Mesendoderm (in vitro differentiated cells): ENCODE data around the gene GLS.

Source experiments
- DNase-seq: peaks from one replicate; pipeline ENCODE4 v3.0.0; 2013
- H2AK5ac ChIP-seq: 2 replicates; pipeline ENCODE4 v1.6.1; 2013; ENCODE audit warnings: low read length, inconsistent platforms
- H2BK120ac ChIP-seq: 2 replicates; pipeline ENCODE4 v1.6.1; 2013; ENCODE audit warnings: low read depth, mild to moderate bottlenecking, low read length, moderate library complexity, mixed read lengths
- H2BK15ac ChIP-seq: replicated peaks from 2 replicates; pipeline ENCODE4 v1.6.1; 2013; ENCODE audit warnings: low read depth, mild to moderate bottlenecking, moderate library complexity
- H2BK5ac ChIP-seq: 2 replicates; pipeline ENCODE4 v1.6.1; 2013; ENCODE audit warnings: low read length, inconsistent platforms
- H3K18ac ChIP-seq: 2 replicates; pipeline ENCODE4 v1.6.1; 2013; ENCODE audit warnings: mild to moderate bottlenecking, low read length, mixed read lengths
- H3K23ac ChIP-seq: one replicate; pipeline ENCODE4 v1.6.1; 2013; ENCODE audit warnings: low read length
- H3K27ac ChIP-seq: 2 replicates; pipeline ENCODE4 v1.5.1; 2013; ENCODE audit warnings: low read depth, mild to moderate bottlenecking, inconsistent platforms, low read length, moderate library complexity
- H3K27me3 ChIP-seq: 2 replicates; pipeline ENCODE4 v1.6.1; 2013; ENCODE audit warnings: low read length, control low read depth, mild to moderate bottlenecking, inconsistent platforms; ENCODE audit not compliant: insufficient read depth, poor library complexity
- H3K36me3 ChIP-seq: 2 replicates; pipeline ENCODE4 v1.6.1; 2013; ENCODE audit warnings: low read length, inconsistent platforms; ENCODE audit not compliant: control insufficient read depth, insufficient read depth
- H3K4ac ChIP-seq: one replicate; pipeline ENCODE4 v1.6.1; 2013; ENCODE audit warnings: low read depth, mild to moderate bottlenecking, low read length, moderate library complexity
- H3K4me1 ChIP-seq: 2 replicates; pipeline ENCODE4 v1.6.1; 2013; ENCODE audit warnings: low read depth, low read length, inconsistent platforms; ENCODE audit not compliant: control insufficient read depth
- H3K4me2 ChIP-seq: 2 replicates; pipeline ENCODE4 v1.6.1; 2013; ENCODE audit warnings: low read length
- H3K4me3 ChIP-seq: 2 replicates; pipeline ENCODE4 v1.5.1; 2013; ENCODE audit warnings: mild to moderate bottlenecking, low read length
- H3K56ac ChIP-seq: one replicate; pipeline ENCODE4 v1.6.1; 2013; ENCODE audit warnings: low read length
- H3K79me1 ChIP-seq: 2 replicates; pipeline ENCODE4 v1.6.1; 2013; ENCODE audit warnings: low read length, inconsistent platforms
- H3K79me2 ChIP-seq: 2 replicates; pipeline ENCODE4 v1.6.1; 2013; ENCODE audit warnings: mild to moderate bottlenecking, low read length; ENCODE audit not compliant: control insufficient read depth, insufficient read depth
- H3K9ac ChIP-seq: 2 replicates; pipeline ENCODE4 v1.6.1; 2013; ENCODE audit warnings: low read length, inconsistent platforms
- H4K5ac ChIP-seq: one replicate; pipeline ENCODE4 v1.6.1; 2013; ENCODE audit warnings: low read length
- H4K8ac ChIP-seq: one replicate; pipeline ENCODE4 v1.6.1; 2013; ENCODE audit warnings: low read depth, mild to moderate bottlenecking, control low read depth, low read length, moderate library complexity
- WGBS: extraction: QIAGEN DNeasy Blood & Tissue Kit; methylation state at CpG from one replicate; pipeline ENCODE4 v1.1.7; 2013; ENCODE audit warnings: low lambda C conversion rate, missing lambda C conversion rate; ENCODE audit not compliant: insufficient coverage; ENCODE audit errors: extremely low coverage; 5-methylcytosine and 5-hydroxymethylcytosine counted together

Gene GLS

DNA sequence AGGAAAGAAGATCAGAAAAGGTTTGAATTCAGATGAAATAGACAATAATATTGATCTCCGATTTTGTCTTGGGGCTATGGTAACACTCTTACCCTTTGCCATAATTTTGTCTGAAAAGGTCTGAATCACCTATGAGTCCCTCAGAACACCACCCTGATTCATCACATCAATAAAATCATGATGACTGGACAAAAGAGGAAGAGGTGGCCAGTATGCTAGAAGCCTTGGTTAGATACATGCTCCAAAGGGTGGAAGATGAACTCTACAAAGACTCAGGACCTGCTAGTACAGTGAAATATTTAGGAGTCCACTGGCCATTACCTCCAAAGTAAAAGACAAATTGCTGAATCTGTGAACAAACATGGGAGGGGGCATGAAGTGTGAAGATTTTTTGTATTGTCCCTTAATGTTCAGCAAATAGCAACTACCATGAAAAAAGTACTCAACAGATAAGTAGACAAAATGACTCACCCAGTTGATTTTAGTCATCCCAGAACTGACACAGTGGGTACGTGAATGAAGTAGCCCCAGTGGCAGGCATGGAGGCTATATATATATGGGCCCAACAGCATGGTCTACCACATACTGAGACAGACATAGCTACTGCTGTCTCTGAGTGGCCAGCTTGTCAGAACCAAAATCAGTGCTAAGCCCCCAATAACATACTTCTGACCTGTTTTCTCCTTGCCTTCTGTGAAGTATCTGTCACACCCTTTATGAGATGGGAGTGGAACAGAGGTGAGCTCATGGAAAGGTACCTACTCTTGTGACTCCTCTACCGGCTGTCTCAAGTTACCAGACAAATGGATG is 36.5 kb upstream of the GLS start:
- Histone ChIP-seq H3K18ac (no peak overlapping the region), H3K79me2 (no peaks in the 10 kb centered on the region), H2BK5ac (no peak overlapping the region), H3K79me1 (no peaks in the 10 kb centered on the region), H3K36me3 (no peaks in the 10 kb centered on the region), H3K23ac (no peak overlapping the region), H4K5ac (no peak overlapping the region), H3K4ac (no peak overlapping the region), H2BK15ac (no peak overlapping the region), H4K8ac (no peak overlapping the region), H3K4me2 (no peak overlapping the region), H3K9ac (no peak overlapping the region), H3K27me3 (no peaks in the 10 kb centered on the region), H3K4me3 (no peak overlapping the region), H3K4me1 (no peaks in the 10 kb centered on the region), H3K56ac (no peak overlapping the region), H2AK5ac (no peak overlapping the region), H3K27ac (no peak overlapping the region), H2BK120ac (no peak overlapping the region)
- no CpG with 5 or more reads among the region's 3 CpGs for WGBS
- DNase-seq = no peak

GRCh38 chr2:190844700-190845401 is 35.8 kb upstream of the GLS start:
- no peak overlapping the region for H3K27ac ChIP-seq
- no peak overlapping the region for H3K4ac ChIP-seq
- no peak overlapping the region for H3K4me3 ChIP-seq
- H4K8ac ChIP-seq = no peak overlapping the region
- H3K23ac ChIP-seq = no peak overlapping the region
- no peak overlapping the region for H2BK5ac ChIP-seq
- H3K56ac ChIP-seq = no peak overlapping the region
- H3K4me1 ChIP-seq = no peaks in the 10 kb centered on the region
- no peaks in the 10 kb centered on the region for H3K79me2 ChIP-seq
- H2BK120ac ChIP-seq = no peak overlapping the region
- no peak overlapping the region for H3K4me2 ChIP-seq
- no peak overlapping the region for H4K5ac ChIP-seq
- H2AK5ac ChIP-seq = no peak overlapping the region
- no peak overlapping the region for H3K9ac ChIP-seq
- no peak overlapping the region for H3K18ac ChIP-seq
- H3K27me3 ChIP-seq = no peaks in the 10 kb centered on the region
- 100% methylated on average over 2 of the region's 4 CpGs for WGBS
- no peaks in the 10 kb centered on the region for H3K79me1 ChIP-seq
- no peak for DNase-seq
- H2BK15ac ChIP-seq = no peak overlapping the region
- H3K36me3 ChIP-seq = no peaks in the 10 kb centered on the region

DNA sequence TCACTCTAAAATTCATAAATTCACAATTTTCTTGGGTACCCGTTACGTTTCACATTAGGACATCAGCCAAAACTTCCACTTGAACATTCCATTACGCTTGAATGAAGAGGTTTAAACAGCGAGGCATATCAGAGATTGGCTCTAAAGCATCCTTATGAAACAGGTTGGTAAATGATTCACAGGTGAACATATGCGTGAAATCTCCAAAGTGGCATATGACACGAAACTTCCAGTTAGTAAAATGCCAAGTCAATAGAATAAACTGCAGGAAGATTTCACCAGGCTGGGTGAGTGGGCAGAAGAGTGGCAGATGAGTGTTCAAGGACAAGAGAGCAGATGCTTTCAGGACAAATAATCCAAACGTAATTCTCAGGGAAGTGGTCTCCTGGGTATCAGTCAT is 33.9 kb upstream of the GLS start:
- Histone ChIP-seq H3K4me3 (no peak overlapping the region), H3K9ac (no peak overlapping the region), H3K18ac (no peak overlapping the region), H3K27ac (no peak overlapping the region), H3K4me1 (no peaks in the 10 kb centered on the region), H3K4me2 (no peak overlapping the region), H2AK5ac (no peak overlapping the region), H2BK15ac (no peak overlapping the region), H3K36me3 (no peaks in the 10 kb centered on the region), H3K23ac (no peak overlapping the region), H4K5ac (no peak overlapping the region), H3K4ac (no peak overlapping the region), H3K79me1 (no peaks in the 10 kb centered on the region), H2BK5ac (no peak overlapping the region), H3K27me3 (no peaks in the 10 kb centered on the region), H2BK120ac (no peak overlapping the region), H3K56ac (no peak overlapping the region), H3K79me2 (no peaks in the 10 kb centered on the region), H4K8ac (no peak overlapping the region)
- WGBS = no CpG with 5 or more reads among the region's 7 CpGs
- no peak for DNase-seq

DNA sequence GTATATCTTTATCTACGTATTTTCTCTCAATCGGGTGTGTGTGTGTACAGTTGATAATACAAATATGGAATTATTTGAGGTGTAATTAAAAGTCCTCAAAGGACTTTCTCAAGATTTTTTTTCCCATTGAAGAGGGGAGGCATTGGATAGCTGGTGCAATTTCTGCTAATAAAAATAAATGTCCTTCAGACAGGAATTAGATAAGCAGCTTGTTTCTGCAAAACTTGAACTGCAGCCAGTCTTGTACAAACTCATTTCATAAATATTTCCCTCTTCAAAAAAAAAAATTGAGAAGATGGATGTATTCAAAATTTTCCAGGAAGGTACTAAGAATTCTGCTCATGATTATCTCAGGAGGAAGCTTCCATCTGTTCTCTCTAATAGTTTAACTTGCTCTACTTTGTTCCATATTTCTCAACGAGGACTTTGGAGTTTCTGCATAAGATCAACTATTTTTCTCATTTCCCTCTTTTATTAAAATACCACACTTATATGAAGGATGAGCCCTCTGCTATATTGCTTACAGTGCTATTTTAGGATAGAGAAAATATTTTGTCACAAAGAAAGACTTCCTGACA is 33.0 kb upstream of the GLS start:
- no peak overlapping the region for H2AK5ac ChIP-seq
- no CpG with 5 or more reads among the region's 3 CpGs for WGBS
- H3K4me1 ChIP-seq = no peaks in the 10 kb centered on the region
- no peak overlapping the region for H3K56ac ChIP-seq
- no peak overlapping the region for H3K23ac ChIP-seq
- H3K4me2 ChIP-seq = no peak overlapping the region
- H3K4ac ChIP-seq = no peak overlapping the region
- DNase-seq = no peak
- no peak overlapping the region for H3K18ac ChIP-seq
- H3K27ac ChIP-seq = no peak overlapping the region
- H4K8ac ChIP-seq = no peak overlapping the region
- no peak overlapping the region for H2BK5ac ChIP-seq
- H3K4me3 ChIP-seq = no peak overlapping the region
- H3K79me2 ChIP-seq = no peaks in the 10 kb centered on the region
- H4K5ac ChIP-seq = no peak overlapping the region
- no peak overlapping the region for H2BK120ac ChIP-seq
- H2BK15ac ChIP-seq = no peak overlapping the region
- H3K9ac ChIP-seq = no peak overlapping the region
- no peaks in the 10 kb centered on the region for H3K36me3 ChIP-seq
- no peaks in the 10 kb centered on the region for H3K27me3 ChIP-seq
- H3K79me1 ChIP-seq = no peaks in the 10 kb centered on the region

GRCh38 chr2:190849774-190850173 is 30.8 kb upstream of the GLS start:
- DNase-seq = no peak
- Histone ChIP-seq H3K9ac (no peak overlapping the region), H3K79me1 (no peaks in the 10 kb centered on the region), H2BK5ac (no peak overlapping the region), H4K5ac (no peak overlapping the region), H3K4ac (no peak overlapping the region), H3K27me3 (no peaks in the 10 kb centered on the region), H4K8ac (no peak overlapping the region), H3K18ac (no peak overlapping the region), H3K4me2 (no peak overlapping the region), H3K4me1 (no peaks in the 10 kb centered on the region), H3K27ac (no peak overlapping the region), H3K36me3 (no peaks in the 10 kb centered on the region), H3K23ac (no peak overlapping the region), H3K4me3 (no peak overlapping the region), H3K79me2 (no peaks in the 10 kb centered on the region), H2AK5ac (no peak overlapping the region), H2BK120ac (no peak overlapping the region), H2BK15ac (no peak overlapping the region), H3K56ac (no peak overlapping the region)
- WGBS = no CpG with 5 or more reads among the region's 2 CpGs
